Measurements from ENCODE around the gene RFC3.

DNA sequence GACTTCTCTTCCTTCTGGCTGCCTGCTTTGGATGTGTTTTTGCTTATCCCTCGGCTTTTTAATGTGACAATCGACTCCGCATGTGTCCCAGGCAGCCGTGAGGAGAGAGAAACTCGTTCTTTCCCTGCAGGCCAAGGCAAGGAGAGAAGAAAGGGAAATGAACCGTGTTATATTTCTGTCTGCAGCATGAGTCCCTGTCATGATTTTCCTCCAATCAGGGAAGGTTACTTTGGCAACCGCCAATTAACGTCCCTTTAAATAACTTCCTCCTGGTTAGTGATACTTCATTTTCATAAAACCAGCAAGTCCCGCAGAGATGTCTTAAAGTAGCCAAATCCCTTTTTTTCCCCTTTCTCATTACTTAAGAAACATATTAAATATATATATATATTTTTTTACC is 42.6 kb downstream of the RFC3 start:
- TF ChIP-seq, protein P1, sequence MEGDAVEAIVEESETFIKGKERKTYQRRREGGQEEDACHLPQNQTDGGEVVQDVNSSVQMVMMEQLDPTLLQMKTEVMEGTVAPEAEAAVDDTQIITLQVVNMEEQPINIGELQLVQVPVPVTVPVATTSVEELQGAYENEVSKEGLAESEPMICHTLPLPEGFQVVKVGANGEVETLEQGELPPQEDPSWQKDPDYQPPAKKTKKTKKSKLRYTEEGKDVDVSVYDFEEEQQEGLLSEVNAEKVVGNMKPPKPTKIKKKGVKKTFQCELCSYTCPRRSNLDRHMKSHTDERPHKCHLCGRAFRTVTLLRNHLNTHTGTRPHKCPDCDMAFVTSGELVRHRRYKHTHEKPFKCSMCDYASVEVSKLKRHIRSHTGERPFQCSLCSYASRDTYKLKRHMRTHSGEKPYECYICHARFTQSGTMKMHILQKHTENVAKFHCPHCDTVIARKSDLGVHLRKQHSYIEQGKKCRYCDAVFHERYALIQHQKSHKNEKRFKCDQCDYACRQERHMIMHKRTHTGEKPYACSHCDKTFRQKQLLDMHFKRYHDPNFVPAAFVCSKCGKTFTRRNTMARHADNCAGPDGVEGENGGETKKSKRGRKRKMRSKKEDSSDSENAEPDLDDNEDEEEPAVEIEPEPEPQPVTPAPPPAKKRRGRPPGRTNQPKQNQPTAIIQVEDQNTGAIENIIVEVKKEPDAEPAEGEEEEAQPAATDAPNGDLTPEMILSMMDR (conservative IDR thresholded peaks at IDR 0.05 in 1 of 2, IDR thresholded peaks at IDR 0.05 in 1 of 2; ENCODE audit: extremely low read depth in 1 of 2, insufficient read depth in 1 of 2, low read depth in 1 of 2, low read length in 2 of 2), result no peak
- no peak for TF ChIP-seq EZH2 (IDR thresholded peaks at IDR 0.05; ENCODE audit: borderline replicate concordance, low read length)

Measured in mammary epithelial cell (primary cell).